M059J (cell line): Measurements from ENCODE around the gene DNASE1L3. TPM values are rescaled to one million over a fixed set of nuclear protein-coding genes. Genes with fewer than 3 reads are reported as not detected.

Source experiments
- DNase-seq: peaks from one replicate; pipeline ENCODE4 v3.0.0-alpha.2; 2012; ENCODE audit warnings: low read depth
- total RNA-seq: library from RNA; depleted of rRNA; stranded (reverse); fragments of >200 nt; shearing (Covaris generic); gene quantifications from 2 replicates; pipeline ENCODE4 v1.2.3, GENCODE V29; 2014

Gene DNASE1L3
- total RNA-seq, 1 experiment from 2014 or later = not detected

DNA sequence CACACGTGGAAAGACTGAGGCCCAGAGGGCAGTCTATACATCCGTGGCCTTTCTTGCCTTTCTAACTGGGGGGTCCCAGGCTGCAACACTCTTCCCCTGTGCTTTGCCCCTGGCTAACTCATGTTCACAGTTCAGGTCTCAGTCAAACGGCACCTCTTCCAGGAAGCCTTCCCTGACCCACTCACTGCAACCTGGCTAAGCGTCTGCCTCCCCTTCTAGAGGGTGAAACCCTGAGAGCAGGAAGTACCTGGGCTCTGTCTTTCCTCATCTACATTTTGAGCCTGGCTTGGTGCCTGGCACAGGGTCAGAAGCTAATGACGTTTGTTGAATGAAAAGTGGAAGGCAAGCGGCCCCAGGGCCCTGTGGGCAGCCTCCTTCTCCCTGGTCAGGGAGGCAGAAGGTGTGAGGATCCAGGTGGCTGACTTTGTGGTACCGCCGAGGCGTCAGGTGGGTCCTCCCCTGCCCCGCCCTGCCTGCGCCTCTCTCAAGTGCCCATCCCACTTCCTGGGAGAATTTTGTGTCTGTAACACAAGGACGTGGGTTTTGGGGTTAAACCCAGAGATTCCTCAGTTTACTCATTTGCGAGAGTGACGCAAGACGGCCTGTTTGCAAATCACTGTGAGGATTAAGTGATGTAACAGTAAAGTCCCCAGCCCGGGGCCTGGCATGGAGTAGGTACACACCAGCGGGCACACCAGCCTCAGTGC is 32.1 kb downstream of the DNASE1L3 start:
- DNase-seq = no peak

DNA sequence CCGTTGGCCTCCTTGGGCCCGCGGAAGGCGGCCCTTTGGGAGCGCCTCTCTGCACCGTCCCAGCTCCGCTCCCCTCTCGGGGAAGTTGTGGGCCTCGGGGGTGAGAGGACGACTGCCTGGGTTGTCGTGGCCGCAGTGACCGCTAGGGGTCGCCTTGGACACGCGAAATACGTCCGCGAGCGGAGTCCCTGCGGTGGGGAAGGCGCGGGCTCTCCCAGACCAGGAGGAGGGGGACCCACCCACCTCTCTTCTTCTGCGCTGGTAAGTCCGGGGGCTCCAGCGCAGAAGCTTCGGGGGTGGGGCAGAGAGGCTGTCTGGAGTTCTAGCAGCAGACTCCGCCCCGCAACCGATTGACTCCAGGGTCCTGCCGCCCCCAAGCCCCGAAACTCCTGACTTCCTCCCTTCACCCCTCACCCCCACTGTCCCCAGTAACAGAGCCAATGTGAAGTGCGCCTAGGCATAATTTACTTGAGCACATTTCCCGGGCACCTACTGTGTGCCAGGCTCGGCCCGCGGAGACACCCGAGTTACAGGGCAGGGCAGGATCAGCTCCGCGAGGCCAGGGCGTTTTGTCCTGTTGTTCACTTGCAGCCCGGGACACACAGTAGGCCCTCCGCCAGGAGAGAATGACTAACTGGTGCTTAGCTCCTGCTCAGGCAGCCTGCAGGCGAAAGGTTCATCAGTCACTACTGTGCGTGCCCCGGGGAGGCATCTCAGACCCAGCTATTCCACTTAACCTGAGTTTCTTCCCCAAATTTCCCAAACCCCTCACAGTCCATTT is 32.8 kb downstream of the DNASE1L3 start:
- peak; percentile 63 for DNase-seq

DNA sequence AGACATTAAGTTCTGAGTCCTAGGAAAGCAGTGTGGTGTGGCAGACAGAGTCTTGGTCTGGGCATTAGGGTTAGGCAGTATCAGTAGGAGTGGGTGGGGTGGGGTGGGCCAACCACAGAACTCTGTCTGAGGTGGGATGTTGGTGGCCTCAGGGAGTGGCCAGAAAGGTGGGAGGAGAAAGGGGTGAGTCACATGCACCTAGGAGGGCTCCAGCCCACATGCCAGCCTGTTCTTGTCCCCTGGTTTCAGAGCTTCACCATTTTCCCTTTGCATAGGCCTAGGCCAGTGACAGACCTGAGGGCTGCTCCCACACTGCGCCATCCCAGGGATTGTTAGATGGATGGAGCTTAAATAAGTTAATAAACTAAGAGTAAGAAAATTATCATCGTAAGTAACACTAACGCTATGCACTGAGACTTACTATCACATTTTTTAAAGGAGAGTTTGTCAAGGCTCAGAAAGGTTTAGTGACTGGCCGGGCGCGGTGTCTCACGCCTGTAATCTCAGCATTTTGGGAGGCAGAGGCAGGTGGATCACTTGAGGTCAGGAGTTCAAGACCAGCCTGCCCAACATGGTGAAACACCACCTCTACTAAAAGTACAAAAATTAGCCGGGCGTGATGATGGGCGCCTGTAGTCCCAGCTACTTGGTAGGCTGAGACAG is 33.8 kb downstream of the DNASE1L3 start:
- no peak for DNase-seq

DNA sequence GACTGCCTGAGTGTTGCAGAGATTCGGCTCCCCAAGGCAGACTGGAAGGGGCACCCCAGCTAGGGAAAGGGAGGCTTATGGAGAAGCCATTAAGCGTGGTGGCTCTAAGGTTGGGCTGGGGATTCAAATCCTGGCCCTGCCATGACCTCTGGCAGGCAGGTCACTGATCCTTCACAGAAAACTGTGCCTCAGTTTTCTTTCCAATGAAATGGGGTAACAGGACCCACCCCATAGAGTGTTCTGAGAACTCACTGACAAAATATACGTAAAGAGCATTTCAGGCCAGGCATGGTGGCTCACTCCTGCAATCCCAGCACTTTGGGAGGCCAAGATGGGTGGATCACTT is 34.6 kb downstream of the DNASE1L3 start:
- DNase-seq = no peak

DNA sequence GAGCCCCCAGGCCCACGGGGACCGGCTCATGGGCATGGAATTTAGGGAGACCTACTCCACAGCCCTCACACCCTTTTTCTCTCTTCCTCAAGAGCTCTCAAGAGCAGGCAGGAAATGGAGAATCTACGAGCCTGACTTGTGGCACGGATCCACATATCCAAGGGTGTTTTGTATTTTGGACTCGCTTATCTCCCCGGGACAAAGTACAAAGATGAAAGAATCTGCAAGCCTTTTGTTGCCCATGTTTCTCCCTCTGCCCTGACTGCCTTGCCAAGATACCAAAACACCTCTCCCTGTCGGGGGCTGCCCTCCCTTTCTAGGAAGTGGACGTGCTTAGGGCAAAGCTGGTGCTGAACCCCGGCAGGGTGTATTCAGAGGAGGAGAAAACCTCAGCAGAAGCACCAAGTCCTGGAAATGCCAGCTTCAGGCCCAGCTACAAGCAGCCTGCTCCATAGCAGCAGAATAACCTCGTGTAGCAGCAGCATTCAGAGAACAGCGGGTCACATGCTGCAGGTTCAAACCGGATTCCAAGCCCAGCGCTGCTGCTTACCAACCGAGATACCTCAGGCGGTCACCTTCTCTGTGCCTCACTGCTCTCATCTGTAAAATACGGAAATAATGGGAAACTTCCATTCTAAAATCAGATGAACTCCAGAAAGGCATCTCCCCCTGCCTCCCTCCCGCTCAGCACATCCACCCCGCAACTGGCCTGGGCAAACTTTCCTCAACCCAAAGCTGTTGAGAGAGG is 35.2 kb downstream of the DNASE1L3 start:
- peak; percentile 61 for DNase-seq

DNA sequence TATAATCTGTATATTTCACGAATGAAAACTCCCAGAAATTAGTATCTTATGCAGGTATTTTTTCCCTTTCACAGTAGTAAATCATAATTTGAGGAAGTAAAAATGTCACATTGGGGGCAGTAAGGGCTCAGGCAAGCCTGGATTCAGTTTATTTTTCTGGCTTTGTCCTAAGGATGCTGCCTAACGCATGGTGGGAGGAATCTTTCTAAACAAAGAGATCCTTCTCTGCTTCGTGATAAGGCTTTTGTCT is 35.7 kb downstream of the DNASE1L3 start:
- DNase-seq = no peak

DNA sequence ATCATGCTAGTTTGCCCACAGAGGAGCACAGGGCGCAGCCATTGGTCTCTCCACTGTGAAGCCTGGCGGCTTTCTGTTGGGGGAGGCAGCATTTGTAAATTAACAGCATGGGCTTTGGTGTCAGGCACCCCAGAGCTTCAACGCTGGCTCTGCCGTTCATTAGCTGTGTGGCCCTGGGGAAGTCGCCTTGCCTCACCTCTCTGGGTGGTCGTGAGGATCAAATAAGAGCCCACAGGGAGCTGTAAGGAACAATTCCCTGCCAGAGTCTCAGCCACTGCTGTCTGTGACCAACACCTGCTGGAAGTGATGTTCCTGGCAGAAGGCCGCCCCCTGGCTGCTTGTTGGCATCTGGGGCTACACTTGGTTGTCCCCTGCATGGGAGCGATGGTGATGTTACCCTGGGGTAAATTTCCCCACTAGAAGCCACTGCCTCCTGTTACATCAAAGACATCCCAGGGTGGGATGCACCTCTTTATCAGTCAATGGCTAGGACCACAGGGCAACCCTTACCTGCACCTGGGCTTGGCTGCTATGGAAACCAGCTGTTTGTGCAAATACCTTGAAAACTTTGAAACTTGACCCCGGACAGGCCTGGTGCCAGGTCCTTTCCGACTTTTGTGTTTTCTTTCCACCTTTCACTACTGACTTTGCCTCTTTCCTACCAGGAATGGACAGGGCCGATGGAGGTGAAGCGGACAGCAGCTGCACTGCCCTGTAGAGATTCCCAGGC is 36.9 kb downstream of the DNASE1L3 start:
- peak; percentile 43 for DNase-seq

DNA sequence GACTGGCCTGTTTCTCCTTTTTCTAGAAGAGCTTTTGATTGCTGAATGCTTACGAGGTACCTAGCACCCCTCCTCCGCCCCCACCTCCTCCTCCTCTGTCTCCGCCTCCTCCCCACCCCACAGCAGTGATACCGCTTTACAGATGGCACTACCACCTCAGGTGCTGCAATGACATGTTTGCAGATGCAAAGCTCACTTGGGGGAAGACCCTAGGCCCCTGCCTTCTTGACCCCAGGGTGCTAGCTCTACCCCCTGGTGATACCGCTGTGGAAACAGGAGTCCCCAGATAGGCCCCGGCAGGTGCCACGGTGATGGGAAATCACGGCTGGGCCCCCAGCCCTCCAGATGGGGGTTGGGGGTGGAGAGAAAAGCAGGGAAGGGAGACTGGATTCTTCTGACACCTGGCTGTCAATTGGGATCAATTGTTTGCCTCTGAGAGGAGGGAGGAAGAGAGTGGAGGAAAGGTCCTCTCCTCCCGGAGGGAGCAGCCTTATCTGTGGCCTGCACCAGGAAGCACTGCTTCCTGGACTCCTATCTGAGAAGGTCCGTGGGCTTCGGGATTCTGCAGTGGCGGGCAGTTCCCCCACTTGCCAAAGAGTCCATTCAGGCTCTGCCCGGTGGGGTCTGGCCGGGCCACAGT is 37.6 kb downstream of the DNASE1L3 start:
- no peak for DNase-seq

DNA sequence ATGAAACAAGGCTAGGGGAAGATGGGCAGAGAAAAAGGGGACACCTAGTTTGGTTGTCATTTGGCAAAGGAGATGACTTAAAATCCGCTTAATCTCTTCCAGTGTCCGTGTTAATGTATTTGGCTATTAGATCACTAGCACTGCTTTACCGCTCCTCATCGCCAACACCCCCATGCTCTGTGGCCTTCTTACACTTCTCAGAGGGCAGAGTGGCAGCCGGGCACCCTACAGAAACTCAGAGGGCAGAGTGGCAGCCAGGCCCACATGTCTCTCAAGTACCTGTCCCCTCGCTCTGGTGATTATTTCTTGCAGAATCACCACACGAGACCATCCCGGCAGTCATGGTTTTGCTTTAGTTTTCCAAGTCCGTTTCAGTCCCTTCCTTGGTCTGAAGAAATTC is 39.6 kb downstream of the DNASE1L3 start:
- no peak for DNase-seq

DNA sequence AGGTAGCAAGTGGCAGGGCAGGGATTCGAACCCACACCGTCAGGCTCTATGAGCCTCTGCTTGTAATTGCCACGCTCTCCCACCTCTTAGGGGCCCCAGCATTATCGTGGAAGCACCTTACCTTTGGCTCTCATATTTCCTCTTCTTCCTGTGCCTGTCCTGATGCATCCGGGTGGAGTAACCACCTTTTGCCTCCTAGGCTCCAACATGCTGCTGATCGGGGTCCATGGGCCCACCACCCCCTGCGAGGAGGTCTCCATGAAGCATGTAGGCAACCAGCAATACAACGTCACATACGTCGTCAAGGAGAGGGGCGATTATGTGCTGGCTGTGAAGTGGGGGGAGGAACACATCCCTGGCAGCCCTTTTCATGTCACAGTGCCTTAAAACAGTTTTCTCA is 40.4 kb downstream of the DNASE1L3 start:
- no peak for DNase-seq

DNA sequence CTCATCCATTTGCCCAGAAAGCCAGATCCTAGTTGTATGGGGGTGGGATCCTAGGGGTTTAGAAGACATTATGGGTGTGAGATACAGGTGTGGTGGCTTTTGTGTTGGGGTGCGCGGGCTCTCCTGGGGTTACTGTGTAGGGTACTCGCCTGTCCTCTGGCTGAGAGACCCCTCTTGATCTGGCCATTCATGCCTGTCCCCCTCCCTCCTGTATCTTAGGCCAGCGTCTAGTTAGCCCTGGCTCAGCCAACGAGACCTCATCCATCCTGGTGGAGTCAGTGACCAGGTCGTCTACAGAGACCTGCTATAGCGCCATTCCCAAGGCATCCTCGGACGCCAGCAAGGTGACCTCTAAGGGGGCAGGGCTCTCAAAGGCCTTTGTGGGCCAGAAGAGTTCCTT is 41.4 kb downstream of the DNASE1L3 start:
- DNase-seq = no peak

DNA sequence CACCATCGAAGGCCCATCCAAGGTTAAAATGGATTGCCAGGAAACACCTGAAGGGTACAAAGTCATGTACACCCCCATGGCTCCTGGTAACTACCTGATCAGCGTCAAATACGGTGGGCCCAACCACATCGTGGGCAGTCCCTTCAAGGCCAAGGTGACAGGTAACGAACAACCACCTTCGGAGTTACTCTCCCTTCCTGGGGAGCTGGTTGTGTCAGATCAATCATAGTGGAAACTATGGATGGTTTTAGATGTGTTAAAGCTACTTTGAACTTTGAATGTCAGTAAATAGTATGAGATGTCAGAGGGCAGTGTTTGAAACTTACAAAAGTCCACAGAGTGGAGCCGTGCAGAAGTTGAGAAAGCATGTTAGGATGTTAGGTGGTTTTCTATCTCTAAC is 42.3 kb downstream of the DNASE1L3 start:
- no peak for DNase-seq

DNA sequence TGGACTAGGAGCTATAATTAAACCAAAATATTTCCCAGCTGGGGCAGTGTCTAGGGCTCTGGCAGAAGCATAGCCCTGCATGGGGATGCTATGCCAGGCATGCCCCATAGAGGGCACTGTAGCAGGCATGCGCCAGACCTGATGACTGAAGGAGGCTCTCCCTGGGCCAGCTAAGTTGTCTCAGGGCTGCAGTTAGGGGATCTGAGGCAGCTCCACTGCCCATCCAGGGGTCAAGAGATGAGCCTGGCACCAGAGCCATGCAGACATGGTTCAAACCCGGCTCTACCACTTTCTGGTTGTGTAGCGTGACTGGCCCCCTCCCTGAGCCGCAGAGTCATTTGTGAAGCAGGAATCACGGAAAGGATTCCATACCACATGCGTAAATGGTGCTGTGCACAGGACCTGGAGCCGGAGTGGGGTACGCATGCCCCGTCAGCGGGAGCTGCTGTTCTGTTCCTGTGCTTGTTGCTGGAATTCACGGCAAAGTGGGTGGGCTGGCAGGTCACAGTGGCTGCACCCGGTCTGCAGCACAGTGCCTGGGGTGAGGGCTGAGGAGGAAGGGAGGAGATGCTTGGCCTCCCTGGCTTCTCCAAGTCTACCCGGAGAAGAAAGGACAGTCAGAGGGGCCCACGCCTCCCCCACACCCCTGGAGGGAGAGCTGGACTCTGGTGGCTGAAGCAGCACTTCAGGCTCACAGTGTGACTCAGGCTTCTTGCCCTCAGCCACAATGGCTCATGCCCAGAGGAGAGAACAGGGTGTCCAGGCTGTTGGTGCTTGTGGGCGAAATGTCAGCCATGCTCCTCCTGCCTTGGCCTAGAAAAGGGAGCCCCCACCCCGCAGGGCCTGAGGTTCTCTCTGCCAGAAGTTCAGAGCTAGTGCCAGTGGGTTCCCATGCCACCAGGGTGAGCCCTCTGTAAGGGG is 43.1 kb downstream of the DNASE1L3 start:
- DNase-seq = no peak

DNA sequence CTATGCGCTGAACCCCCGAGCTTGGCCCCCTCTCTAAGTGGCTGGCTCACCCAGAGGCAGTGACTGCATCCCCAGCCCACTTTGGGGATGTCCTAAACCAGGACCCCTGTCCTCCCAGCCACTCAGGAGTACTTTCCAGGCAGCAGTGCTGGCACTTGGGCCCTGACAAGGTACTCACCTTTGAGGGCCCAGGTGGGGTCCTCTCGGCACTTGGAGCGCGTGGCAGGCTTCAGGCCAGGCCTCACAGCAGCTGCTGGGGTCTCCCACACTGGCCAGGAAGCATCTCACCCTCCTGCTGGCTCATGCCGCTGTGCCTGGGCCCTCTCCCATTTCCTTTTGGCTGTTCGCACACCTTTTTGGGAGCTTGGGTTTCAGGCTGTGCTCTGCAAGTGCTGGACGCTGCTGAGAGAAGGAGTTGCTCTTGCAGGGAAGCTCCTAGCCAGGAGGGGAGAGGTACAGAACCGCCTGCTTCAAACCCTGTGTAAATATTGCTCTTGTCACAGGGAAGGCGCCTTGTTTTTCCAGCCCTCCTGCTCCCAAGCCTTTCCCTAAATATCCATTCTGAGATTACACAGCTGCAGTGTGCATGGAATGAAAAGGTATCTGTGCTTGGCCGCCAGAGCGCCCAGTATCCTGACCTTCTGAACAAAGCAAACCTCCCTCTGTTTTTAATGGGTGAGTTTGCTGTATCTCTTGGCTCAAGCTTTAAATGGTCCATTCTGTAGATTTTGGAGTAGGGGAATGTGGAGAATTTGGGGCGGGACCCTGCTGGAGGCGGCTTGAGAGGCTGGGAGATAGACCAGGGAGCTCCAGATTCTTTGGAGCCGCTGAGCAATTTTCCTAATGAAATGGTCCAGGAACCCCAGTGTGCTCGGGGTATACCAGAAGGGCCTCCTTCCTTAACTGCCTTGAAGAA is 45.6 kb downstream of the DNASE1L3 start:
- DNase-seq = no peak

DNA sequence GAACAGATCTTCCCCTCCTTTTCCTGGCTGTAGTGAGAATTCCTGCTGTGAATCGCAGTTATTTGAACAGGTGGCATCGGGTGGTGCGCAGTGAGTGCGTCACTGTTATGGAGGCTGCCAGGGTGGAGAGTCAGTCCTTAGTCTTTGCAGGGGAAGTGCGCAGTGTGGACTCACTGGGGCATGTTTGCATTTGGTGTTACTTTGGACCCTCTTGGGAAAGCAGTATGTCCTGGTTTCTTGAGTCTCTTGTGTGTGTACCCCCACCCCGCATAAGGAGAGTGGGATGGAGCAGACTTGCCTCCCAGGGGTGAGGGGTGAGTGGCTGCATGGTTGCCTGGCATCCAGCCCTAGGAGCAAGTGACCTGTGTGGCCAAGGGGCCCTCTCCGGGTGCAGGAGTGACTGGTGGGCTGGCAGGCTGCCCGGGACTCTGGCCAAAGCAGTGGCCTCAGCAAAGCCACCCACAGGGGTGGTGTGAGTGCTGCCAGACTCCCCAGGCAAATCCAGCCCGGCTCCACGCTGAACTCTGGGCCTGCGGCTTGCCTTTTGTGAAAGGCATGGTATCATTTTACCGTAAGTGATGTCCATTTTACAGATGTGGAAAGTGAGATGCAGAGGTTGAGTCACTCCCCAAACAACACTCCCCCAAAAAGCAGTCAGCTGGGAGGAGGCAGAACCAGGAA is 46.4 kb downstream of the DNASE1L3 start:
- DNase-seq = peak; percentile 76

DNA sequence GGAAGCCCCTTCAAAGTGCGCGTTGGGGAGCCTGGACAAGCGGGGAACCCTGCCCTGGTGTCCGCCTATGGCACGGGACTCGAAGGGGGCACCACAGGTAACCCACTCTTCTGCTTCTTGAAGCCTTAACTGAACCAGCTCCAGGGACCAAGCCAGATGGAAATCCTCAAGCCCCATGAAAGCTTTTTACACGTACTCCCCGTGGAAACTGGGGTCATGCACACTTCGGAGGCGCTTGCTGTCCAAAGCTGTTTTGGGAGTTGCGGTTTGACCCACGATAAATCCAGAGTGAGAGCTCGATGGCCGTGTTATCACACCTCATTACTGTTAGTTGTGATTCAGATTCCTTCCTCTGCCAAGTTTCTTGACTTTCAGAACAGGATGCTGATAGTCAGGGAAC is 47.5 kb downstream of the DNASE1L3 start:
- no peak for DNase-seq

DNA sequence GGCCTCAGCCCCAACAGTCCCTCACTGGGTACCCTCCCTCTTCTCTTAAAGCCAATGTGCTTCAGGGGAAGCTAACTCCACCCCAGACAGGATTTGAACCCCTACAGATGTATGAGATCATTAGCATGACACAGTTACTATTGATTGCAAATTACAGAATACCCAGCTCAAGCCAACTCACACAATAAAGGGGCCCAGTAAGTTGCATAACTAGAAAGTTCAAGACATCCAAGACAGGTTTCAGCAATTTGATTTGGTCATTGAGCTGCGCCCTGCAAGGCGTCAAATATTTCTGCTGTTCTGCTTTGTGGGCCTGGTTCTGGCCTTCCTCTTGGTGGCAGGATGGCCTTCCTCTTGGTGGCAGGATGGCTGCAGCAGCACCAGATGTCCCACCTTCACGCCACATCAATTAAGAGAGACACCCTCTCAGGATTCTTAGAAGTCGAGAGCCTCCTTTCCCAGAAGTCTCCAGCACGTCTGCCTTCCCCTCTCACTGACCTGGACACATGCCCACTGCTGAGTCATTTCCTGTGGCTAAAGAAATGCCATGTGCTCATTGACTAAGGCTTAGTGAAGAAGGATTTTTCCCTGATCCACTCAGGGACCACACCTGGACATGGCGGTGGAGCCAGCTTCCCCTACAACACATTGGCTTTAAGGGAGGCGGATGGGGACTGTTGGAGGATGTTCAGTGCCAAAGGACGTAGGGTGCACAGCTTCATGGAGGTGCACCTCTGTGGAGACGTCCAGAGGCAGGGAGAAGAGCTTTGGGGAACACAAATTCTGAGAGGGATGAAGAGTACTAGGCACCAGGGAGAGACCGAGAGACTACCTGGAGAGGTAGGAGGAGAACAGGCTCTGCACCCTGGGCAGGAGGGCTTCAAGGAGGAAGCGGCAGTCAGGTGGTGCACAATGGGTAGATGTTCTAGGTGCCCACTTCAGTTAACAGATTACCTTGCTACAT is 49.1 kb downstream of the DNASE1L3 start:
- DNase-seq = peak; percentile 98
